WTC11 (cell line): ENCODE measurements around the gene TUBA3C. TPM values are rescaled to one million over a fixed set of nuclear protein-coding genes. Genes with fewer than 3 reads are reported as not detected.

Experiments
- ATAC-seq: fragments of 200-7000 bp; cut with Tn5 transposase; 2 replicates; pipeline ENCODE4 v1.10.0; 2021; ENCODE audit warnings: mild to moderate bottlenecking, moderate library complexity
- CTCF ChIA-PET: fragments of 300-600 bp; sonication (Branson Sonifier 250); formaldehyde crosslinking; loops from one replicate; lab custom pipeline; 2021; ENCODE audit warnings: antibody characterized with exemption; lab: Charles Lee
- POLR2A ChIA-PET: fragments of 350-600 bp; sonication (Branson Sonifier 250); formaldehyde crosslinking; loops from one replicate; lab custom pipeline; 2021; ENCODE audit warnings: antibody characterized with exemption; lab: Charles Lee
- DNase-seq: peaks from one replicate; pipeline ENCODE4 v3.0.0; 2021; ENCODE audit warnings: low spot score
- H3K27ac Mint-ChIP-seq: 2 replicates; pipeline ENCODE4 v1.8.0; 2021; ENCODE audit warnings: mixed read lengths
- H3K27me3 Mint-ChIP-seq: 2 replicates; pipeline ENCODE4 v1.8.0; 2021; ENCODE audit warnings: low read depth, mild to moderate bottlenecking, moderate library complexity, mixed read lengths
- H3K36me3 Mint-ChIP-seq: 2 replicates; pipeline ENCODE4 v1.8.0; 2021; ENCODE audit warnings: mixed read lengths
- H3K4me1 Mint-ChIP-seq: 2 replicates; pipeline ENCODE4 v1.8.0; 2022; ENCODE audit warnings: mixed read lengths
- H3K4me3 Mint-ChIP-seq: 2 replicates; pipeline ENCODE4 v1.8.0; 2021; ENCODE audit warnings: mild to moderate bottlenecking, moderate library complexity, mixed read lengths
- H3K9me3 Mint-ChIP-seq: 2 replicates; pipeline ENCODE4 v1.8.0; 2021; ENCODE audit warnings: mixed read lengths
- ELF4 ChIP-seq: sonication (generic); formaldehyde crosslinking; IDR thresholded peaks from 2 replicates; pipeline ENCODE4 v1.8.1; 2022; ENCODE audit warnings: low read depth, mild to moderate bottlenecking, moderate library complexity, missing genetic modification reagents
- EMX1 ChIP-seq: fragments of 250-450 bp; sonication (Bioruptor Pico); IDR thresholded peaks from 2 replicates; pipeline ENCODE4 v1.8.0; 2021; ENCODE audit warnings: mild to moderate bottlenecking
- FOXK1 ChIP-seq: sonication (generic); formaldehyde crosslinking; IDR thresholded peaks from 2 replicates; pipeline ENCODE4 v1.8.0; 2022; ENCODE audit warnings: mild to moderate bottlenecking, moderate library complexity, missing genetic modification reagents
- GRHL2 ChIP-seq: fragments of 250-450 bp; sonication (Bioruptor Pico); IDR thresholded peaks from 2 replicates; pipeline ENCODE4 v1.8.0; 2022; ENCODE audit warnings: mild to moderate bottlenecking, moderate library complexity; ENCODE audit not compliant: insufficient replicate concordance, severe bottlenecking
- HMGA2 ChIP-seq: fragments of 250-450 bp; sonication (Bioruptor Pico); IDR thresholded peaks from 2 replicates; pipeline ENCODE4 v1.4.0; 2021; ENCODE audit warnings: mild to moderate bottlenecking, moderate library complexity
- NFATC4 ChIP-seq: fragments of 250-450 bp; sonication (Bioruptor Pico); IDR thresholded peaks from 2 replicates; pipeline ENCODE4 v1.9.0; 2021; ENCODE audit warnings: mild to moderate bottlenecking
- NR3C1 ChIP-seq: sonication (generic); formaldehyde crosslinking; conservative IDR thresholded peaks from 2 replicates; pipeline ENCODE4 v1.8.1; 2023; ENCODE audit warnings: low read depth, mild to moderate bottlenecking, missing genetic modification reagents
- ZNF138 ChIP-seq: sonication (generic); formaldehyde crosslinking; conservative IDR thresholded peaks from 2 replicates; pipeline ENCODE4 v1.8.1; 2022; ENCODE audit warnings: mild to moderate bottlenecking, moderate library complexity, missing genetic modification reagents
- ZNF317 ChIP-seq: sonication (generic); formaldehyde crosslinking; IDR thresholded peaks from 2 replicates; pipeline ENCODE4 v1.8.1; 2023; ENCODE audit warnings: low read depth, mild to moderate bottlenecking, moderate library complexity, missing genetic modification reagents, borderline replicate concordance
- ZNF671 ChIP-seq: fragments of 250-450 bp; sonication (Bioruptor Pico); IDR thresholded peaks from 2 replicates; pipeline ENCODE4 v1.8.0; 2021; ENCODE audit warnings: mild to moderate bottlenecking
- total RNA-seq: library from RNA; stranded (reverse); gene quantifications from 3 replicates; pipeline ENCODE4 v1.2.3, GENCODE V29; 2021
- TF ChIP-seq, protein P1 (sequence below): sonication (generic); formaldehyde crosslinking; conservative IDR thresholded peaks from 2 replicates; pipeline ENCODE4 v1.8.1; 2023; ENCODE audit warnings: mild to moderate bottlenecking, low read depth, missing genetic modification reagents, moderate library complexity
- TF ChIP-seq, protein P2 (sequence below): sonication (generic); formaldehyde crosslinking; IDR thresholded peaks from 2 replicates; pipeline ENCODE4 v1.8.1; 2023; ENCODE audit warnings: mild to moderate bottlenecking, moderate library complexity, missing genetic modification reagents
- TF ChIP-seq, protein P3 (sequence below): sonication (generic); formaldehyde crosslinking; IDR thresholded peaks from 2 replicates; pipeline ENCODE4 v1.8.1; 2023; ENCODE audit warnings: mild to moderate bottlenecking, missing genetic modification reagents
- TF ChIP-seq, protein P4 (sequence below): sonication (generic); formaldehyde crosslinking; IDR thresholded peaks from 2 replicates; pipeline ENCODE4 v1.8.1; 2022; ENCODE audit warnings: low read depth, missing genetic modification reagents, borderline replicate concordance
- TF ChIP-seq, protein P5 (sequence below): sonication (generic); formaldehyde crosslinking; IDR thresholded peaks from 2 replicates; pipeline ENCODE4 v1.8.0; 2022; ENCODE audit warnings: missing genetic modification reagents

Gene TUBA3C
- total RNA-seq, 1 experiment from 2014 or later = not detected

DNA sequence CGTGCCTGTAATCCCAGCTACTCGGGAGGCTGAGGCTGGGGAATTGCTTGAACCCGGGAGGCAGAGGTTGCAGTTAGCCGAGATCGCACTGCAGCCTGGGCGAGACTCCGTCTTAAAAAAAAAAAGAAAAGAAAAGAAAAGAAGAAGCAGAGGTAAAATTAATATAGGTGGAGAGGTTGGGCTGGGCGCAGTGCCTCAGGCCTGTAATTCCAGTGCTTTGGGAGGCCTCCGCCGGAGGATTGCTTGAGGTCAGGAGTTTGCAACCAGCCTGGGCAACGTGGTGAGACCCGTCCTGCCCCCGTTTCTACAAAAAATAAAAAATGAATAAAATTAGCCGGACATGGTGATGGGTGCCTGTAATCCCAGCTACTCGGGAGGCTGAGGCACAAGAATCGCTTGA is 912 bp upstream of the TUBA3C start:
- H3K27ac Mint-ChIP-seq = no peak overlapping the region
- H3K4me3 Mint-ChIP-seq = no peak overlapping the region
- no peaks in the 10 kb centered on the region for H3K4me1 Mint-ChIP-seq
- H3K27me3 Mint-ChIP-seq = peaks cover 15% of the 10 kb centered on the region
- TF ChIP-seq, protein P1, sequence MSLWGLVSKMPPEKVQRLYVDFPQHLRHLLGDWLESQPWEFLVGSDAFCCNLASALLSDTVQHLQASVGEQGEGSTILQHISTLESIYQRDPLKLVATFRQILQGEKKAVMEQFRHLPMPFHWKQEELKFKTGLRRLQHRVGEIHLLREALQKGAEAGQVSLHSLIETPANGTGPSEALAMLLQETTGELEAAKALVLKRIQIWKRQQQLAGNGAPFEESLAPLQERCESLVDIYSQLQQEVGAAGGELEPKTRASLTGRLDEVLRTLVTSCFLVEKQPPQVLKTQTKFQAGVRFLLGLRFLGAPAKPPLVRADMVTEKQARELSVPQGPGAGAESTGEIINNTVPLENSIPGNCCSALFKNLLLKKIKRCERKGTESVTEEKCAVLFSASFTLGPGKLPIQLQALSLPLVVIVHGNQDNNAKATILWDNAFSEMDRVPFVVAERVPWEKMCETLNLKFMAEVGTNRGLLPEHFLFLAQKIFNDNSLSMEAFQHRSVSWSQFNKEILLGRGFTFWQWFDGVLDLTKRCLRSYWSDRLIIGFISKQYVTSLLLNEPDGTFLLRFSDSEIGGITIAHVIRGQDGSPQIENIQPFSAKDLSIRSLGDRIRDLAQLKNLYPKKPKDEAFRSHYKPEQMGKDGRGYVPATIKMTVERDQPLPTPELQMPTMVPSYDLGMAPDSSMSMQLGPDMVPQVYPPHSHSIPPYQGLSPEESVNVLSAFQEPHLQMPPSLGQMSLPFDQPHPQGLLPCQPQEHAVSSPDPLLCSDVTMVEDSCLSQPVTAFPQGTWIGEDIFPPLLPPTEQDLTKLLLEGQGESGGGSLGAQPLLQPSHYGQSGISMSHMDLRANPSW (CRISPR knock-in tag) = no peak
- TF ChIP-seq GRHL2 (CRISPR knock-in tag) (no peak), HMGA2 (CRISPR knock-in tag) (no peak), NR3C1 (CRISPR knock-in tag) (no peak), FOXK1 (CRISPR knock-in tag) (no peak), ELF4 (CRISPR knock-in tag) (no peak), ZNF317 (CRISPR knock-in tag) (no peak)
- TF ChIP-seq, protein P2, sequence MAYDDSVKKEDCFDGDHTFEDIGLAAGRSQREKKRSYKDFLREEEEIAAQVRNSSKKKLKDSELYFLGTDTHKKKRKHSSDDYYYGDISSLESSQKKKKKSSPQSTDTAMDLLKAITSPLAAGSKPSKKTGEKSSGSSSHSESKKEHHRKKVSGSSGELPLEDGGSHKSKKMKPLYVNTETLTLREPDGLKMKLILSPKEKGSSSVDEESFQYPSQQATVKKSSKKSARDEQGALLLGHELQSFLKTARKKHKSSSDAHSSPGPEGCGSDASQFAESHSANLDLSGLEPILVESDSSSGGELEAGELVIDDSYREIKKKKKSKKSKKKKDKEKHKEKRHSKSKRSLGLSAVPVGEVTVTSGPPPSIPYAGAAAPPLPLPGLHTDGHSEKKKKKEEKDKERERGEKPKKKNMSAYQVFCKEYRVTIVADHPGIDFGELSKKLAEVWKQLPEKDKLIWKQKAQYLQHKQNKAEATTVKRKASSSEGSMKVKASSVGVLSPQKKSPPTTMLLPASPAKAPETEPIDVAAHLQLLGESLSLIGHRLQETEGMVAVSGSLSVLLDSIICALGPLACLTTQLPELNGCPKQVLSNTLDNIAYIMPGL (CRISPR knock-in tag) = no peak
- TF ChIP-seq, protein P3, sequence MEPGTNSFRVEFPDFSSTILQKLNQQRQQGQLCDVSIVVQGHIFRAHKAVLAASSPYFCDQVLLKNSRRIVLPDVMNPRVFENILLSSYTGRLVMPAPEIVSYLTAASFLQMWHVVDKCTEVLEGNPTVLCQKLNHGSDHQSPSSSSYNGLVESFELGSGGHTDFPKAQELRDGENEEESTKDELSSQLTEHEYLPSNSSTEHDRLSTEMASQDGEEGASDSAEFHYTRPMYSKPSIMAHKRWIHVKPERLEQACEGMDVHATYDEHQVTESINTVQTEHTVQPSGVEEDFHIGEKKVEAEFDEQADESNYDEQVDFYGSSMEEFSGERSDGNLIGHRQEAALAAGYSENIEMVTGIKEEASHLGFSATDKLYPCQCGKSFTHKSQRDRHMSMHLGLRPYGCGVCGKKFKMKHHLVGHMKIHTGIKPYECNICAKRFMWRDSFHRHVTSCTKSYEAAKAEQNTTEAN (CRISPR knock-in tag) = no peak
- POLR2A ChIA-PET = no interaction called here
- H3K9me3 Mint-ChIP-seq = peaks cover 71% of the 10 kb centered on the region
- H3K36me3 Mint-ChIP-seq = peaks cover 72% of the 10 kb centered on the region
- no peak for ATAC-seq
- CTCF ChIA-PET = no interaction called here
- no peak for DNase-seq

DNA sequence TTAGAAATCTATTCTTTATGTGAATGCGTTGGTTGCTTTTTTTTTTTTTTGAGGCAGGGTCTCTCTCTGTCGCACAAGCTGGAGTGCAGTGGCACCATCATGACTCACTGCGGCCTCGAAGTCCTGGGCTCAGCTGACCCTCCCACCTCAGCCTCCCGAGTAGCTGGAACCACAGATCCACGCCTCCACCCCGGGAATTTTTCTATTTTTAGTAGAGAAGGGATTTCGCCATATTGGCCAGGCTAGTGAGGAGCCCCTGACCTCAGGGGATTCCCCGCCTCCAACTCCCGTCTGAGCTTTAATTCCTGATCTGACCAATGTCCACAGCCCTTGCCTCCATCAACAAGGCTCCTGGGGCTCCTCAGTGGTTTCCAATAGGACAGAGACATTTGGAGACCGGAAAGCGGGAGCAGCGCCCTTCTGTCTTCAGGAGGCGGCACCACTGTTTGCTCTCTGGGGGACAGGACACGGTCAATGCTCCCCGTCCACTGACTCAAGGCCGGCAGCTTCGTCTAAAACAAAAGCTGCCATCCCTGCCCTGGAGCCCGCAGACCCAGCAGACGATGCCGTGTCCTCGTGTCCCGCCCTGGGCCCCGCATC is 503 bp downstream of the TUBA3C start:
- Mint-ChIP-seq H3K9me3 (peaks cover 68% of the 10 kb centered on the region), H3K36me3 (peaks cover 70% of the 10 kb centered on the region), H3K4me3 (no peak overlapping the region), H3K27me3 (peaks cover 6% of the 10 kb centered on the region; the same call in 1 of the 2 replicates), H3K4me1 (no peaks in the 10 kb centered on the region), H3K27ac (no peak overlapping the region)
- no peak for TF ChIP-seq NR3C1 (CRISPR knock-in tag)
- TF ChIP-seq, protein P4, sequence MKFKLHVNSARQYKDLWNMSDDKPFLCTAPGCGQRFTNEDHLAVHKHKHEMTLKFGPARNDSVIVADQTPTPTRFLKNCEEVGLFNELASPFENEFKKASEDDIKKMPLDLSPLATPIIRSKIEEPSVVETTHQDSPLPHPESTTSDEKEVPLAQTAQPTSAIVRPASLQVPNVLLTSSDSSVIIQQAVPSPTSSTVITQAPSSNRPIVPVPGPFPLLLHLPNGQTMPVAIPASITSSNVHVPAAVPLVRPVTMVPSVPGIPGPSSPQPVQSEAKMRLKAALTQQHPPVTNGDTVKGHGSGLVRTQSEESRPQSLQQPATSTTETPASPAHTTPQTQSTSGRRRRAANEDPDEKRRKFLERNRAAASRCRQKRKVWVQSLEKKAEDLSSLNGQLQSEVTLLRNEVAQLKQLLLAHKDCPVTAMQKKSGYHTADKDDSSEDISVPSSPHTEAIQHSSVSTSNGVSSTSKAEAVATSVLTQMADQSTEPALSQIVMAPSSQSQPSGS = no peak
- no peak for TF ChIP-seq FOXK1 (CRISPR knock-in tag)
- TF ChIP-seq NFATC4 (CRISPR knock-in tag) = no peak
- TF ChIP-seq ZNF671 (CRISPR knock-in tag) = no peak
- TF ChIP-seq, protein P5, sequence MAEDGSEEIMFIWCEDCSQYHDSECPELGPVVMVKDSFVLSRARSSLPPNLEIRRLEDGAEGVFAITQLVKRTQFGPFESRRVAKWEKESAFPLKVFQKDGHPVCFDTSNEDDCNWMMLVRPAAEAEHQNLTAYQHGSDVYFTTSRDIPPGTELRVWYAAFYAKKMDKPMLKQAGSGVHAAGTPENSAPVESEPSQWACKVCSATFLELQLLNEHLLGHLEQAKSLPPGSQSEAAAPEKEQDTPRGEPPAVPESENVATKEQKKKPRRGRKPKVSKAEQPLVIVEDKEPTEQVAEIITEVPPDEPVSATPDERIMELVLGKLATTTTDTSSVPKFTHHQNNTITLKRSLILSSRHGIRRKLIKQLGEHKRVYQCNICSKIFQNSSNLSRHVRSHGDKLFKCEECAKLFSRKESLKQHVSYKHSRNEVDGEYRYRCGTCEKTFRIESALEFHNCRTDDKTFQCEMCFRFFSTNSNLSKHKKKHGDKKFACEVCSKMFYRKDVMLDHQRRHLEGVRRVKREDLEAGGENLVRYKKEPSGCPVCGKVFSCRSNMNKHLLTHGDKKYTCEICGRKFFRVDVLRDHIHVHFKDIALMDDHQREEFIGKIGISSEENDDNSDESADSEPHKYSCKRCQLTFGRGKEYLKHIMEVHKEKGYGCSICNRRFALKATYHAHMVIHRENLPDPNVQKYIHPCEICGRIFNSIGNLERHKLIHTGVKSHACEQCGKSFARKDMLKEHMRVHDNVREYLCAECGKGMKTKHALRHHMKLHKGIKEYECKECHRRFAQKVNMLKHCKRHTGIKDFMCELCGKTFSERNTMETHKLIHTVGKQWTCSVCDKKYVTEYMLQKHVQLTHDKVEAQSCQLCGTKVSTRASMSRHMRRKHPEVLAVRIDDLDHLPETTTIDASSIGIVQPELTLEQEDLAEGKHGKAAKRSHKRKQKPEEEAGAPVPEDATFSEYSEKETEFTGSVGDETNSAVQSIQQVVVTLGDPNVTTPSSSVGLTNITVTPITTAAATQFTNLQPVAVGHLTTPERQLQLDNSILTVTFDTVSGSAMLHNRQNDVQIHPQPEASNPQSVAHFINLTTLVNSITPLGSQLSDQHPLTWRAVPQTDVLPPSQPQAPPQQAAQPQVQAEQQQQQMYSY (CRISPR knock-in tag) = no peak
- no peak for TF ChIP-seq ZNF138 (CRISPR knock-in tag)
- no peak for TF ChIP-seq EMX1
- DNase-seq (no peak), ATAC-seq (no peak)
- ChIA-PET CTCF (interaction anchor here (0.7 kb wide), 1 partner anchor 637 kb away, joined by 3 read pairs; no protein-coding TSS in a partner anchor), POLR2A (interaction anchor here (0.7 kb wide), 1 partner anchor 92 kb away, joined by 4 read pairs; no protein-coding TSS in a partner anchor)
